Measurements from ENCODE around the gene NACA2.
"Not testable (repeated sequence)": the region's sequence is repeated elsewhere in the genome, so short reads cannot be mapped to it uniquely, and the experiment has no call there.

Gene NACA2

DNA sequence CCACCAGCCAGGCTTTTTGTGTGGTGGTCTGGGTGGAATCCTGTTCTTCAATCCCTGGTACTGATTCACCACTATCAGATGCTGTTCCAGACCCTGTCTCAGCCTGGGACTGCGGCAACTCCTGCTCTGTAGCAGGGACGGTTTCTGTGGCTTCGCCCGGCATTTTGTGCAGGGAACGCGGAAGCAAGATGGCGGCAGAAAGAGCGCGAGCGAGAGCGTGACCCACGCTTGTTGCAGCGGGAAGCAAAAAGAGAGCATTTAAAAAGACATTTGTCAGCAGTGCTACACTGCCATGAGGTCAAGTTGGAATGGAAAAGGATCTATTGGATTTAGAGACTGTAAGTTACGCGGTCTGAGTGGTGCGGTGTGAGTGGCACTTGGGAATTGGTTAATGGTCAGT is at the start of gene NACA2:
TSS of gene NACA2 (minus strand) at position 202 of the 400 bp plus-strand sequence. CDS start at position 163, 39 bp downstream.
- no peak for DNase-seq

GRCh38 chr17:61639818-61640217 is 48.8 kb upstream of the NACA2 start:
- DNase-seq: no peak

DNA sequence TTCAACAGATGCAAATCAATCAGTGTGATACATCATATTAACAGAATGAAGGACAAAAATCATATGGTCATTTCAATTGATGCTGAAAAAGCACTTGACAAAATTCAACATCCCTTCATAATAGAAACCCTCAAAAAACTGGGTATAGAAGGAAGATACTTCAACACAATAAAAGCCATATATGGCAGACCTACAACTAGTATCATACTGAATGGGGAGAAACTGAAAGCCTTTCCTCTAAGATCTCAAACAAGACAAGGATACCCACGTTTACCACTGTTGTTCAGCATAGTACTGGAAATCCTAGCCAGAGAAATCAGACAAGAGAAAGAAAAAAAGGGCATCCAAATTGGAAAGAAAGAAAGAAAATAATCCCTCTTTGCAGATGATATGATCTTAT is 47.1 kb upstream of the NACA2 start:
- DNase-seq: no peak

- peak; percentile 52 for DNase-seq
Observed at GRCh38 chr17:61635913-61636432, 45.0 kb upstream of the NACA2 start.

DNA sequence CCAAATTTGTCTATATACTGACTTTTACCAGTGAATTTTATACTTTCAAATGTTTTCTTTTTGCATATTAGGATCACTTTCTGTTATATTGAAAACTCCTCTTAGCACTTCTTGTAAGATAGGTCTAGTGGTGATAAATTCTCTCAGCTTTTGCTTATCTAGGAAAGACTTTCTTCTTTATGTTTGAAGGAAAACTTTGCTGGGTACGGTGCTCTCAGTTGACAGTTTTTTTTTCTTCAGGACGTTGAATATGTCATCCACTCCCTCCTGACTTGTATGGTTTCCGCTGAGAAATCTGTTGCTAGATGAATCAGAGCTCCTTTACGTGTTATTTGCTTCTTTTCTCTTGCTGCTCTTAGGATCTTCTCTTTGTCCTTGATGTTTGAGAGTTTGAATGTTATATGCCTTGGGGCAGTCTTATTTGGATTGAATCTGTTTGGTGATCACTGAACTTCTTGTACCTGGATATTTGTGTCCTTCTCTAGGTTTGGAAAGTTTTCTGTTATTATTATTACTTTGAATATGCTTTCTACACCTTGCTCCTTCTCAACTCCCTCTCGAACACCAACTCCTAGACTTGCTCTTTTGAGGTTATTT is 44.0 kb upstream of the NACA2 start:
- no peak for DNase-seq

- no peak for DNase-seq
Observed at GRCh38 chr17:61634011-61634539, 43.1 kb upstream of the NACA2 start.

- DNase-seq: no peak
Observed at GRCh38 chr17:61632826-61633225, 41.8 kb upstream of the NACA2 start.

DNA sequence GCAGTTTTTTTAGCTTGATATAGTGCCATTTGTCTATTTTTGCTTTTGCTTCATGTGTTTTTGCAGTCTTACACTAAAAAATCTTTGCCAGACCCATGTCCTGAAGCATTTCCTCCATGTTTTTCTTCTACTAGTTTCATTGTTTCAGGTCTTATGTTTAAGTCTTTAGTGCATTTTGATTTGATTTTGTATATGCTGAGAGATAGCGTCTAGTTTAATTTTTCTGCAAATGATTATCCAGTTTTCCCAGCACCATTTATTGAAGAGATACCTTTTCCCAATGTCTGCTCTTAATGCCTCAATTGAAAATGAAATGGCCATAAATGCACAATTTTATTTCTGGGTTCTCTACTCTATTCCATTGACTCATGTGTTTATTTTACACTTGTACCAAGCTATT is 40.8 kb upstream of the NACA2 start:
- DNase-seq: no peak

- not testable (repeated sequence) for DNase-seq
Observed at GRCh38 chr17:61628158-61628557, 37.1 kb upstream of the NACA2 start.

GRCh38 chr17:61627658-61628057 is 36.6 kb upstream of the NACA2 start:
- no peak for DNase-seq

GRCh38 chr17:61627125-61627524 is 36.1 kb upstream of the NACA2 start:
- DNase-seq: no peak

- no peak for DNase-seq
Observed at GRCh38 chr17:61625564-61625963, 34.5 kb upstream of the NACA2 start.

GRCh38 chr17:61624951-61625350 is 33.9 kb upstream of the NACA2 start:
- DNase-seq: no peak

GRCh38 chr17:61621317-61621716 is 30.3 kb upstream of the NACA2 start:
- no peak for DNase-seq

DNA sequence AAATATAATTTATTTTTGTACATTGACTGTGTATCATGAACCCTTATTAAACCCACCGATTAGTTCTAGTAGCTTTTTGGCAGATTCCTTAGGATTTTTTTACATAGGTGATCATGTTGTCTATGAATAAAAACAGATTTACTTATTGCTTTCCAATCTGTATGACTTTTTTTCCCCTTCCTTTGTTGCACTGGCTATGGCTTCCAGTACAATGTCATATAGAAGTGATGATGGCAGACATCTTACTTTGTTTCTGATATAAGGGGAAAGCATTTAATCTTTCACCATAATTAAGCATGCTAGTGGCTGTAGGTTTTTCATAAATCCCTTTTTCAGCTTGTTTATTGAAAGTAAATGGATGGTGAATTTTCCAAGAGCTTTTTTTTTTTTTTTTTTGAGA is 28.9 kb upstream of the NACA2 start:
- no peak for DNase-seq

GRCh38 chr17:61619493-61619892 is 28.5 kb upstream of the NACA2 start:
- no peak for DNase-seq

DNA sequence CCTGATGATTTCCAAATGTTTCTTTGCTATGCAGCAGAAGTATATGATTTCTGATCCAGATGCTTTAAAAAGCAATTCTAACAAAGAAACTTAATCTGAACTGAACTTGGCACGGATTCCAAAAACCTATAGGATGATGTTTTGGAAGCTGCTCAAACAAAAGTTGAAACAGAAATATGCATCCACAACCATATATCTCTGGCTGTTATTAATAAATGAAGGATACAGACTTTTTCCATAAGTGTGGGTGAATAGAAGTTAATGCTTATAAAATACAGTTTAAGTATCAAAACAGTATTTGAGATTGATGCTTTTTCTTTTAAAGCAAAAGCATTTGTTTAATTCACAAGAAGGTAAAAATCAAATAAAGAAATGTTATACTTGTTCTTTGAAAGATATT is 27.9 kb upstream of the NACA2 start:
- DNase-seq: no peak

DNA sequence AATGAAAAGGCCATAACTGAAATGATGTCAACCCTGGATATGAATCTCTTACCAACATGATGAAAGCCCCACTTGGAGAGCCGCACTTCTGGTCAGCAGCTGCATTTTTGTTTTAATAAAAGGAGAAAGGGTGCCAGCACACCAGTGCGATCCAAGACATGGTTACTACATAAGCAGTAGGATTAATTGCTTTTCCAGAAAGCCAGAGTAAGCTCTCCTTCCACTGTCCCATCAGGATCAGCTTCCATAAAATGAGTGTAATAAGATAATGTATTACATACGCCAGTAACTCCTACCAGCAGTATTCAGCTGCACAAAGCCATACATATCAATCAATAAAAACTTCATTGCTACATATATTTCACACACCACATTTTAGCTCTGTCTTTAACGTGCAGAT is 26.3 kb upstream of the NACA2 start:
- DNase-seq: no peak

DNA sequence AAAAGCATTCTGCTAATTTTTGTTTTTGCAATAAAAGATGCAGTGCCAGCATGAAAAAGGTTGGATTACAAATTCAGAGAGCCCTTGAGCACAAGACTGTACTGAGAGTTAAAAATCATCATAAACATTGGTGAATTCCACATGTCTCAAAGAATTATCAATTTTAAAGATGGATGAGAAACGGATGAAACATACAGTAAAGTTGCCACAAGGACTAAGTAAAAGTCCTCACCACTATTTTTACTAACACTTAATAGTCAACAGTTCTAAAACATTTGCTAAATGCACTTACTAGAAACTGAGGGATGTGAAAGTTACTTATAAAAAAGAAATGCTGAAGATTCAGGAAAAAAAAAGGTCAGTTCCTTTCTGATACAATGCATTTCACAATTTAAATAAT is 25.8 kb upstream of the NACA2 start:
- no peak for DNase-seq

DNA sequence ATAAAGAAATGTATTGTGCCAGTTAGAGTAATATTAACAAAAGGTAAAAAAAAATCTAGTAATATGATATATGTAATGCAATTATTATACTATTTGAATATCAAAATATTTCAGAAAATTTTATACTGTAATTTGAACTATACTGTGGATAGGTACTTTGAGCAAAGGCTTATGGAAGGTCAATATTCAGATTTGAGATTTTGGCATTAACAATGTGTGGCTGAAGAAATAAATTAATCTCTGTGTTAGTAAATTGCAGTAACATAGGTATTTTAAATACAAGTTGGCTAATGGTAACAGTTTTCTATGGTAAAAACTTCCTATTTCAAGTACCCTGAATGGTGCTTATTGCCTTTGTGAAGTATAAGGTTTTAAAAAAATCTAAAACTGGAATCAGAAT is 23.2 kb upstream of the NACA2 start:
- DNase-seq: no peak

DNA sequence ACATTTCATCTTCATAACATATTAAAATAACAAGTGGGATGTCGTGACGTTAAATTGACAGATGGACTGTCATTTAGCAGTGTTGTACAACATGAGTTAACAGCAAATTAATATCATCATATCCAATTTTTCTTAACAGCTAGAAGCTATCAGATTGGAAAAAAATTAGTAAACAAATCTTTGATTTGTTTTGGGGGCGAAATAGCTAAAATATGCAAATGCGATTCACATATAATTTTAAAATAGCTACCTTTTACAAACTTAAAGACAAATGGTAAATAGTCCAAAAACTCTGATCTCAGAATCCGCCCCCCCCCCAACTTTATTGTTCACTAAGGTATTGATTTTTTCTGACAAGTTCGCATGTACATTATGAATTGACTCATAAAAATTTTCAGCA is 20.3 kb upstream of the NACA2 start:
- no peak for DNase-seq

DNA sequence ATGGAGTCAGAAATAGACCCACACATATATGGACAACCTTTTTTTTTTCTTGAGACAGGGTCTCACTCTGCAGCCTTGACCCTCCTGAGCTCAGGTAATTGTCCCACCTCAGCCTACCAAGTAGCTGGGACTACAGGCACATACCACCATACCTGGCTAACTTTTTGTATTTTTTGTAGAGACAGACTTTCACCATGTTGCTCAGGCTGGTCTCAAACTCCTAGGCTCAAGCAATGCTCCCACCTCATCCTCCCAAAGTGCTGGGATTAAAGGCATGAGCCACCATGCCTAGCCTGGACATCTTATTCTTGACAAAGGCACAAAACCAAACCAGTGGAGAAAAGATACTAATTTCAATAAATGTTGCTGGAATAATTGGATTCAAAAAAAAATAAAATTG is 14.7 kb upstream of the NACA2 start:
- DNase-seq: no peak

- no peak for DNase-seq
Observed at GRCh38 chr17:61601297-61601696, 10.3 kb upstream of the NACA2 start.

- DNase-seq: no peak
Observed at GRCh38 chr17:61600621-61601020, 9.6 kb upstream of the NACA2 start.

DNA sequence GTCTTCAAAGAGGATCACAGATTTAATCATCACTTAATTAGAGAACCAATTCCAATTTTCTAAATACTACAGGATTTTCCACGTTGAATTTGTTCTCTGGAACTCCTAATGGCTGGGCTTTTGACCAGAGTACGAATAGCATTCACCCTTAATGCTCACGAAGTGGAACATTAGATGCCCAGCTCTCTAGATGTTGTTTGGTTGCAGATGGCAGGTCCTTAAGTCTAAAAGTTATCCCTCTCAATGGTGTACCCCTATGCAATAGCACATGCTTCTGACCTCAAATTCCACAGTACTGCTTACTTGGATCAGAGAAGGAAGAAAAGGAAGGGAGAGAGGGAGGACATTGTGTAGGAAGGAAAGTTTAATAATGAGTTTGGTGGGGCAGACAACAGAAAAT is 8.6 kb upstream of the NACA2 start:
- DNase-seq: no peak
